HL-60/S4 treated with retinoic acid at 250 ng/mL for 4 days and 3 days (cell line): Measurements from ENCODE around the gene TAF10.

Experiments
- in situ Hi-C: fragments of 300-500 bp; cut with MboI; formaldehyde crosslinking; loops from 2 replicates; pipeline ENCODE4 v1.7.0; 2022; ENCODE audit warnings: low sequenced_read_pairs

TAF10 gene

GRCh38 chr11:6561288-6561687 is 50.7 kb downstream of the TAF10 start:
- in situ Hi-C loops = no loop called here
